ENCODE data around the gene FAAH.

FAAH gene

DNA sequence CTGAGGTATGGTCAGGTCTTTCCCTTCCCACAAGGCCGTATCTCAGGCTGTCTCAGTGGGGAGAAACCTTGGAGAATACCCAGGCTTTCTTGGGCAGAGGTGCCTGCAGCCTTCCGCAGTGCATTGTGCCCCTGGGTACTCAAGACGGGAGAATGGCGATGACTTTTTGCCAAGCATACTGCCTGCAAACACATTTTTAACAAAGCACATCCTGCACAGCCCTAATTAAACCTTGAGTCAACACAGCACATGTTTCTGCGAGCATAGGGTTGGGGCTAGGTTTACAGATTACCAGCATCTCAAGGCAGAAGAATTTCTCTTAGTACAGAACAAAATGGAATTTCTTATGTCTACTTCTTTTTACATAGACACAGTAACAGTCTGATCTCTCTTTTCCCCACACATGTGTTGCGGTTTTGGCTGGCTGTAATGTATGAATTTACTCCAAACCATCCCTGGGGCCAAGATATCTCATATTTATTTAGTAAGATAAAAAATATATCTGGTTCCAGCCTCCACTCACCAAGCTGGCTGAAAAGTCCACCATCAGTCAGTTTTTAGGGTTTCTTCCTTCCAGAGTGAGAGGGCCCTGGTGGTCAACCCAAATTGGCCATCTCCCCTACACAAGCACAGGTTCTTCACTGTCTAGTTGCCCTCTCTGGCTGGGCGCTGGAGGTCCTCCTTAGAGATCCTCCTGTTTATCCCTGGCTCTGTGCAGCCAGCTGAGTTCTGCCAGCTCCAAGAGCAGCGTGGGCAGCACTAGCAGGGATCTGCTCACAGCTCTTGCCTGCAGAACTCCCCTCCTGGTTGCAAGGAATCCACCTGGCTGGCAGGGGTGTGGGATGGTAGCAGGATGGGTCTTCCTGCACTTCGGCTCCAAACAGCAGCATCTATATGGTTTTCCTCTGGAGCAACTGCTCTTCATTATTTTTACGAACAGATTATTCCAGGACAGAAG lies 2.6 kb downstream of the FAAH start:
- in situ Hi-C loops (cut with MboI; ENCODE audit: low pct_unique_long_range_greater_than_20kb, low sequenced_read_pairs): no loop called here
- DNase-seq: no peak

DNA sequence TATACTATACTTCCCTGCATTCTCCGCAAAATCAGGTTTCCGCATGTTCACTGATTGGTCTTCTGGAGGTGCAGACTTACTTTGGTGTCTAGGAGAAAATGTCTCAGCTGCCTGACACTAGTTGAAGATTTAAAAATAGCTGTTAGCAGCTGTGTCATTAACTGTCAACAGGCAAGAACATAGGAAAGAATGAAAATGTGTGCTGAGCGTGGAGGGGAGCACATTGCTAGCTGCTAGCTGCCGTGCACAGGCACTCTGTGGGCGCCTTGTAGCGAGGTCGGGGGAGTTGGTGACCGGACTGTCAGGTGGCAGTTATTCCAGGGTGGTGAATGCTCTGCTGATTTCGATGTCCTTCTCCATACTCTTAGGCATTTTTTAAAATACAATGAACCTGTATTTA lies 5.2 kb downstream of the FAAH start:
- in situ Hi-C loops (cut with MboI; ENCODE audit: low pct_unique_long_range_greater_than_20kb, low sequenced_read_pairs): no loop called here
- no peak for DNase-seq

DNA sequence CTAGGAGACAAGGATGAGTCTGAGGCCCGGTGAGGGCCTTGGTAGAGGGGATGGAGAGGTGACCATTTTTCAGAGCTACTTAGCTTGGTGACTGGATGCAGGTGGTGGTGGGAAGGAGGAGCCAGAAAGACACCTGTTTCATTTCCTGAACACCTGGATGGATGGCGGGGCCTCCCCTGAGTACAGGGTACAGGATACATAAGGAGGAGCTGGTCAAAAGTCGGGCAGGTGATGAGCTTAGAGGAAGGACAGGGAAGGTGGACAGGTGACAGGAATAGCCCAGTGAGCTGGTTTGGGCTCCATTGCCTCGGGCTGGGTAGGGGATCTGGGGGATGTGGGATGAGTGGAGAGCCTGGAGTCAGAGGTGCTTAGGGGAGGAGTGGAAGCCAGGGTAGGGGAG lies 6.3 kb downstream of the FAAH start:
- no peak for DNase-seq
- in situ Hi-C loops (cut with MboI; ENCODE audit: low pct_unique_long_range_greater_than_20kb, low sequenced_read_pairs): no loop called here

- DNase-seq: no peak
- in situ Hi-C loops (cut with MboI; ENCODE audit: low pct_unique_long_range_greater_than_20kb, low sequenced_read_pairs): no loop called here
These were observed 7.2 kb downstream of the FAAH start for GRCh38 chr1:46401154-46401913.

- in situ Hi-C loops (cut with MboI; ENCODE audit: low pct_unique_long_range_greater_than_20kb, low sequenced_read_pairs): no loop called here
- DNase-seq: peak; percentile 19
These were observed 8.0 kb downstream of the FAAH start for GRCh38 chr1:46401964-46402626.

DNA sequence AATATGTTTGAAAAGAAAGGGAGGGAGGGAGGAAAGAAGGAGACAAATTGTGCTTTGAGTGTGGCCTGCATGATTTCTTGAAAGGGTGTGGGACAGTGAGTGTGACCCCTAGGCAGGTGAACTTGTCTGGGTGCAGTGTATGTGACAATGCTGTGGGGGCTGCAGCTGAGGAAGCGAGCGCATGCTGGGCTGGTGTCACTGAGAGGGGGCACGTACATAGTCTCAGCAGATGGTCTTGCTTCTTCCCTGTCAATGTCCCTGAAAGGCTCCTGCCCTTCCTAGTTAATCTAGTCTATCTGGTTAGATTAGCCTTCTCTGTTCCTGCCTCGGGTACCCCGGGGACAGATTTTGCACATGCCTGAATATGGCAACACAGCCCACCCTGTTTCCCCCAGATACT lies 9.8 kb downstream of the FAAH start:
- no peak for DNase-seq
- in situ Hi-C loops (cut with MboI; ENCODE audit: low pct_unique_long_range_greater_than_20kb, low sequenced_read_pairs): no loop called here

DNA sequence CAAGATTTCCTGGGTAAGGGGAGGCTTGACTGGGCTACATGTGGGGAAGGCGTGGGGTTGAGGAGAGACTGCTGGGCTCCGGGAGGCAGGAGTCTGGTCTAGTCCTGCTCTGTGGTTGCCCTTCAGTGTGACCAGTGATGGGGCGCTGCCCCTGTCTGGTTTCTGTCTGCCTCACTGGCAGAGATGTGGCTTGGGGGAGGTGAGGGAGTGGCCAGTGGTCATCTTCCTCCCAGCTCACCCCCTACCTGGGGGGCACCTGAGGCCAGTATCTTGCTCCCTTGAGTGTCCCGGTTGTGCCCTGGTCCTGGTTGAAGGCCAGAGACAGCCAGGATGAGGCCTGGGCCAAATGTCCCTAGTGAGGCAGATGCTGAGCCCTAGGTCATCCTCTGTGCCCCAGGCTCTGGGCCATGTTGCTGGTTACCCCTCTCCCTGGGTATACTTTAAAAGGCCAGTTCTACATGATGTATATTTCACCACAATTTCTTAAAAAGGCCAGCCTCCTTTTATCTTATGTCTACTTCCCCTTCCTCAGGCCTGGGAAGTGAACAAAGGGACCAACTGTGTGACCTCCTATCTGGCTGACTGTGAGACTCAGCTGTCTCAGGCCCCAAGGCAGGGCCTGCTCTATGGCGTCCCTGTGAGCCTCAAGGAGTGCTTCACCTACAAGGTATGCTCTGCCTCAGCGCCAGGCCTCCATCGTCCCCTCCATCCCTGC lies 10.5 kb downstream of the FAAH start:
- no peak for DNase-seq
- in situ Hi-C loops (cut with MboI; ENCODE audit: low pct_unique_long_range_greater_than_20kb, low sequenced_read_pairs): no loop called here

DNA sequence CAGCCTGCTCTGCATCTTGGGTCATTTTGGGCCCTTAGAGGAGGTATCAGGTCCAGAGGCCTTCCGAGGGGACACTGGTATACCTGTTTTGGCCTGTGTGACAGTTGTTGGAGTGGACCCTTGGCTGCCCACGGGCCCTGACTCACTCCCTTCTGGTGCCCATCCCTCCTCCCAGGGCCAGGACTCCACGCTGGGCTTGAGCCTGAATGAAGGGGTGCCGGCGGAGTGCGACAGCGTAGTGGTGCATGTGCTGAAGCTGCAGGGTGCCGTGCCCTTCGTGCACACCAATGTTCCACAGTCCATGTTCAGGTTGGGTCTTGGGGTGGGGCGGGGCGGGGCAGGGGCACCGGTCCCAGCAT lies 11.1 kb downstream of the FAAH start:
- DNase-seq: no peak
- in situ Hi-C loops (cut with MboI; ENCODE audit: low pct_unique_long_range_greater_than_20kb, low sequenced_read_pairs): no loop called here

- DNase-seq: no peak
- in situ Hi-C loops (cut with MboI; ENCODE audit: low pct_unique_long_range_greater_than_20kb, low sequenced_read_pairs): no loop called here
These were observed 11.6 kb downstream of the FAAH start for GRCh38 chr1:46405724-46406123.

- in situ Hi-C loops (cut with MboI; ENCODE audit: low pct_unique_long_range_greater_than_20kb, low sequenced_read_pairs): no loop called here
- DNase-seq: no peak
These were observed 12.9 kb downstream of the FAAH start for GRCh38 chr1:46406881-46407608.

GRCh38 chr1:46407636-46408035 lies 13.5 kb downstream of the FAAH start:
- DNase-seq: no peak
- in situ Hi-C loops (cut with MboI; ENCODE audit: low pct_unique_long_range_greater_than_20kb, low sequenced_read_pairs): no loop called here

DNA sequence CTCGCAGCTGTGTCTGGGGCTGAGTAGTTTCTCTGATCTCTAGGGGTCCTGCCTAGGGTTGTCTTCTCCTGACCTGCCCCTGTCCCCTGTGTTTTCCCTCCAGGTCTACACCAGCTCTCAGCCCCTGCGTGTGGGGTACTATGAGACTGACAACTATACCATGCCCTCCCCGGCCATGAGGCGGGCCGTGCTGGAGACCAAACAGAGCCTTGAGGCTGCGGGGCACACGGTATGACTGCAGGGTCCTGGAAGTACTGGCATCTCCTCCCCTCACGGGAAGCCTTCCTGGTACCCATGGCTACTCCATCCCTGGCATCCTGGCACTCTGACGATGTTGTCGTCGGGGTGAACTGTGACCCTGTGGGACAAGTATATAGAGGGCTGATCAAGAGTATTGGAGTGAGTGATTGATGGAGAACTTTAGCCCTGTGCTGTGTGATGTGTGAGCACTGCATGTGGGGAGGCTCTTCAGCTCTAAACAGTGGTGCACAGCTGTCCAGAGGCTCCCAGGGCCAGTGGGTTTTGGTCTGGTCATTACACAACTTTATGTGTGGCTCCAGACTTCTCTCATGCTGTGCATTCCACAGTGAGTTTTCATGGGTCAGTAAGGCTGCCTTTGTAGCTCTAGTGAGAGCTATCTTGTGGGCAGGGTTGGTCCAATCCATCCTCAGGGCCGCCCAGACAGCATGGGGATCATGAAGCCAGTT lies 14.4 kb downstream of the FAAH start:
- in situ Hi-C loops (cut with MboI; ENCODE audit: low pct_unique_long_range_greater_than_20kb, low sequenced_read_pairs): no loop called here
- no peak for DNase-seq

- in situ Hi-C loops (cut with MboI; ENCODE audit: low pct_unique_long_range_greater_than_20kb, low sequenced_read_pairs): no loop called here
- DNase-seq: no peak
These were observed 14.9 kb downstream of the FAAH start for GRCh38 chr1:46409063-46409372.

DNA sequence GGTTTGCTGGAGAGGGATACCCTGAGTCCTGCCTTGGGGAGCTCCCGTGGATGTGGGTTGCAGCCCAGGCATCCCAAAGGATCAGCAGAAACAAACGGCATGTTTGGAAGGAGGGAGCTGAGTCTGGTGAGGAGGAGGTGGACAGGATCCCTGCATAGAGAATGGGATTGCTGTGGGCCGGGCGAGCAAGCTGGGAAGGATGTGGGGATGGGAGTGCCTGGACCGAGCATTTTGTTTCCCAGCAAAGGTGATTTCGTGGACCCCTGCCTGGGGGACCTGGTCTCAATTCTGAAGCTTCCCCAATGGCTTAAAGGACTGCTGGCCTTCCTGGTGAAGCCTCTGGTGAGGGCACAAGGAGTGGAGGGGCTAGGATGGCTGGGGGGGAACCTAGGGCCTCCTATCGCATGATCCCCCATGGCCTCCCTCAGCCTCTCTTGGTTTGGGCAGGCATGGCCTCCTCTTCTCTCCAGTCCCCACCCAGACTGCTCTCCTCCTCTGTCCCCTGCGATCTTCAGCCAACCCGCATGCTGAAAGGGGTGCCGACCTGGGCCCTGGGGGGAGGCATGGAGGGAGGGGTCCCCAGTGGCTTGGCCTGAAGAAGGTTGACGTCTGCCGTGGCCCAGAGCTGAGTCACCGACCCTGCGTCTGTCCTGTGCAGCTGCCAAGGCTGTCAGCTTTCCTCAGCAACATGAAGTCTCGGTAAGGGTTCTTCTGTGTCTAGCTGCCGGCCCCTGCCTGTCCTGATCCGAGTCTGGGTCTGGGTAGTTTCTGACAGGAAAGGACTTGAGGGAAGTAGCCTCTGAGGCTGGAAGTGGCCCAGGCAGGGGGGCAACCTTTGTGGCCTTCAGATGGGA lies 16.3 kb downstream of the FAAH start:
- in situ Hi-C loops (cut with MboI; ENCODE audit: low pct_unique_long_range_greater_than_20kb, low sequenced_read_pairs): no loop called here
- no peak for DNase-seq

- in situ Hi-C loops (cut with MboI; ENCODE audit: low pct_unique_long_range_greater_than_20kb, low sequenced_read_pairs): no loop called here
These were observed 16.9 kb downstream of the FAAH start for GRCh38 chr1:46411010-46411405.

DNA sequence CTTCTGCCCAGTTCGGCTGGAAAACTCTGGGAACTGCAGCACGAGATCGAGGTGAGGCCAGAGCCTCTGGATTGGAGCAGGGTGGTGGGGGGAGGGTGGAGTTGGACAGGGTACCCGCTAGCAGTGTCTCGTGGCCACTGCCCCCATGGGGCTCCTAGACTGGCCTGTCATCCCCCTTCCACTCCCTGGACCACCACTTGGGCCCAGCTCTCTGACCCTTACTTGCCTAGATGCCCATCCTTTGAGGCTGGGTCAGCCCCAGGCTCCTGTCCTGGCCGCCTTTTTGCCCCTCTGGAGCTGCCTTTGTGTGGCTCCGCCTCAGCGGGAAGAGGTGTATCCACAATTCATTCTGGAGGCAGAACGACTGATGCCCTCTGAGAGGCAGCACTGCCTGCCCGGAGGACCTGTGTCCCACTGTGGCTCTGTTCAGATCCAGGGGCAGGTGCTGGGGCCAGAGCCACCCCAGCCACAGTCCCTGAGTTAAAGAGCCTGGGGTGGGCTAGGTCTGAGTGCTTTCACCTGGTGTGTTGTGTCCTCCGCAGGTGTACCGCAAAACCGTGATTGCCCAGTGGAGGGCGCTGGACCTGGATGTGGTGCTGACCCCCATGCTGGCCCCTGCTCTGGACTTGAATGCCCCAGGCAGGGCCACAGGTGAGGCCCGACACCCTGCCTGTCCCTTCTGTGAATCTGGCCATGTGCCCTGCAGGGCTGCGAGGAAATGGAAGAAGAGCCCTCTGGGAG lies 17.7 kb downstream of the FAAH start:
- DNase-seq: no peak
- in situ Hi-C loops (cut with MboI; ENCODE audit: low pct_unique_long_range_greater_than_20kb, low sequenced_read_pairs): no loop called here

More at GRCh38 chr1:46411010-46411405, 16.9 kb downstream of the FAAH start:
- no peak for DNase-seq

Measured in KBM-7 (cell line).